Caco-2 (cell line): ENCODE results near the gene SPINT2. TPM values are rescaled to one million over a fixed set of nuclear protein-coding genes. Genes with fewer than 3 reads are reported as not detected.

Experiments used
- BruUV-seq: library from RNA; stranded (reverse); fragments of 400-500 nt; replicated peaks from 2 replicates; lab custom pipeline; 2021; lab: Mats Ljungman, UMichigan
- CTCF ChIA-PET: fragments of 300-600 bp; sonication (Branson Sonifier 250); formaldehyde crosslinking; loops from one replicate; lab custom pipeline; 2022; ENCODE audit warnings: antibody characterized with exemption; lab: Charles Lee
- POLR2A ChIA-PET: fragments of 300-600 bp; sonication (Branson Sonifier 250); formaldehyde crosslinking; loops from one replicate; lab custom pipeline; 2022; ENCODE audit warnings: antibody characterized with exemption; lab: Charles Lee
- DNase-seq, 2 experiments: peaks; one replicate each; pipeline versions ENCODE4 v3.0.0 to v3.0.0-alpha.2; 2020 to 2022
- H3K27me3 ChIP-seq: replicated peaks from 2 replicates; pipeline ENCODE4 v1.6.0; 2011; ENCODE audit warnings: low read length; ENCODE audit not compliant: control insufficient read depth, insufficient read depth
- H3K36me3 ChIP-seq: 2 replicates; pipeline ENCODE4 v1.5.1; 2011; ENCODE audit warnings: low read length; ENCODE audit not compliant: control insufficient read depth, insufficient read depth
- H3K4me1 ChIP-seq: fragments of 250-450 bp; sonication (Bioruptor Pico); 2 replicates; pipeline ENCODE4 v1.5.1; 2020; ENCODE audit warnings: mild to moderate bottlenecking
- H3K4me3 ChIP-seq: 2 replicates; pipeline ENCODE4 v1.5.1; 2011; ENCODE audit warnings: low read depth, mild to moderate bottlenecking, control low read depth, low read length
- H3K9me3 ChIP-seq: fragments of 250-450 bp; sonication (Bioruptor Pico); 2 replicates; pipeline ENCODE4 v1.5.1; 2020; ENCODE audit warnings: mild to moderate bottlenecking, moderate library complexity
- H3K27ac Mint-ChIP-seq: one replicate; pipeline ENCODE4 v1.8.0; 2022; ENCODE audit warnings: mixed read lengths; ENCODE audit not compliant: unreplicated experiment
- H3K27me3 Mint-ChIP-seq: one replicate; pipeline ENCODE4 v1.8.0; 2022; ENCODE audit warnings: mixed read lengths; ENCODE audit not compliant: insufficient read depth, unreplicated experiment
- H3K36me3 Mint-ChIP-seq: one replicate; pipeline ENCODE4 v1.8.0; 2022; ENCODE audit warnings: mild to moderate bottlenecking, mixed read lengths; ENCODE audit not compliant: insufficient read depth, unreplicated experiment
- H3K4me1 Mint-ChIP-seq: one replicate; pipeline ENCODE4 v1.8.0; 2022; ENCODE audit warnings: low read depth, mixed read lengths; ENCODE audit not compliant: unreplicated experiment
- H3K4me3 Mint-ChIP-seq: one replicate; pipeline ENCODE4 v1.8.0; 2022; ENCODE audit warnings: mild to moderate bottlenecking, moderate library complexity, mixed read lengths; ENCODE audit not compliant: unreplicated experiment
- H3K9me3 Mint-ChIP-seq: one replicate; pipeline ENCODE4 v1.8.0; 2022; ENCODE audit warnings: mixed read lengths; ENCODE audit not compliant: unreplicated experiment
- intact Hi-C: fragments of 100-400 bp; cut with micrococcal nuclease; formaldehyde crosslinking; loops from one replicate; pipeline ENCODE4 v1.10.0; 2022; ENCODE audit not compliant: unreplicated experiment
- total RNA-seq: library from RNA; stranded (reverse); gene quantifications from 2 replicates; pipeline ENCODE4 v1.2.3, GENCODE V29; 2022
- TF ChIP-seq, protein P1 (sequence below), 2 experiments: fragments of 200-600 bp in 1 of 2; IDR thresholded peaks; 1 replicate in 1 of 2; 2 replicates in 1 of 2; pipeline versions ENCODE4 v1.5.1 to v1.8.0; 2011 to 2022; ENCODE audit warnings: antibody characterized with exemption in 1 of 2, control low read depth in 1 of 2, inconsistent platforms in 1 of 2, low read depth in 1 of 2, low read length in 1 of 2, mild to moderate bottlenecking in 1 of 2, moderate library complexity in 1 of 2; ENCODE audit not compliant: insufficient read depth in 1 of 2, severe bottlenecking in 1 of 2, unreplicated experiment in 1 of 2

The SPINT2 gene
- total RNA-seq, 1 experiment from 2014 or later = 748 TPM

GRCh38 chr19:38287604-38288003 is 23.2 kb downstream of the SPINT2 start:
- H3K4me1 Mint-ChIP-seq = no peaks in the 10 kb centered on the region
- TF ChIP-seq, protein P1, sequence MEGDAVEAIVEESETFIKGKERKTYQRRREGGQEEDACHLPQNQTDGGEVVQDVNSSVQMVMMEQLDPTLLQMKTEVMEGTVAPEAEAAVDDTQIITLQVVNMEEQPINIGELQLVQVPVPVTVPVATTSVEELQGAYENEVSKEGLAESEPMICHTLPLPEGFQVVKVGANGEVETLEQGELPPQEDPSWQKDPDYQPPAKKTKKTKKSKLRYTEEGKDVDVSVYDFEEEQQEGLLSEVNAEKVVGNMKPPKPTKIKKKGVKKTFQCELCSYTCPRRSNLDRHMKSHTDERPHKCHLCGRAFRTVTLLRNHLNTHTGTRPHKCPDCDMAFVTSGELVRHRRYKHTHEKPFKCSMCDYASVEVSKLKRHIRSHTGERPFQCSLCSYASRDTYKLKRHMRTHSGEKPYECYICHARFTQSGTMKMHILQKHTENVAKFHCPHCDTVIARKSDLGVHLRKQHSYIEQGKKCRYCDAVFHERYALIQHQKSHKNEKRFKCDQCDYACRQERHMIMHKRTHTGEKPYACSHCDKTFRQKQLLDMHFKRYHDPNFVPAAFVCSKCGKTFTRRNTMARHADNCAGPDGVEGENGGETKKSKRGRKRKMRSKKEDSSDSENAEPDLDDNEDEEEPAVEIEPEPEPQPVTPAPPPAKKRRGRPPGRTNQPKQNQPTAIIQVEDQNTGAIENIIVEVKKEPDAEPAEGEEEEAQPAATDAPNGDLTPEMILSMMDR (IDR thresholded peaks at IDR 0.05; ENCODE audit: insufficient read depth in 1 of 2, low read depth in 1 of 2, low read length in 1 of 2, severe bottlenecking in 1 of 2, unreplicated experiment in 1 of 2) = no peak
- no peaks in the 10 kb centered on the region for H3K27me3 Mint-ChIP-seq
- no peak overlapping the region for H3K4me3 ChIP-seq
- peaks cover 96% of the 10 kb centered on the region for H3K36me3 Mint-ChIP-seq
- no peaks in the 10 kb centered on the region for H3K9me3 Mint-ChIP-seq
- H3K27me3 ChIP-seq = no peaks in the 10 kb centered on the region
- intact Hi-C loops = no loop called here
- POLR2A ChIA-PET = no interaction called here
- H3K4me1 ChIP-seq = no peaks in the 10 kb centered on the region
- no peak overlapping the region for H3K27ac Mint-ChIP-seq
- BruUV-seq = no TSS peak
- no peak for DNase-seq
- no peaks in the 10 kb centered on the region for H3K9me3 ChIP-seq
- peaks cover 10% of the 10 kb centered on the region for H3K36me3 ChIP-seq
- no peak overlapping the region for H3K4me3 Mint-ChIP-seq
- CTCF ChIA-PET = no interaction called here

- Histone ChIP-seq H3K4me1 (no peaks in the 10 kb centered on the region), H3K4me3 (no peak overlapping the region), H3K36me3 (peaks cover 12% of the 10 kb centered on the region), H3K27me3 (no peaks in the 10 kb centered on the region), H3K9me3 (no peaks in the 10 kb centered on the region)
- Mint-ChIP-seq H3K4me1 (no peaks in the 10 kb centered on the region), H3K4me3 (no peak overlapping the region), H3K27ac (no peak overlapping the region), H3K27me3 (no peaks in the 10 kb centered on the region), H3K9me3 (no peaks in the 10 kb centered on the region), H3K36me3 (peaks cover 96% of the 10 kb centered on the region)
- intact Hi-C loops = no loop called here
- BruUV-seq = no TSS peak
- no peak for DNase-seq
- ChIA-PET POLR2A (no interaction called here), CTCF (interaction anchor here (0.6 kb wide), 1 partner anchor 11 kb away, joined by 3 read pairs; no protein-coding TSS in a partner anchor)
- TF ChIP-seq, protein P1 (IDR thresholded peaks at IDR 0.05; ENCODE audit: insufficient read depth in 1 of 2, low read depth in 1 of 2, low read length in 1 of 2, severe bottlenecking in 1 of 2, unreplicated experiment in 1 of 2) = no peak
These were observed 23.9 kb downstream of the SPINT2 start for GRCh38 chr19:38288123-38288855.

DNA sequence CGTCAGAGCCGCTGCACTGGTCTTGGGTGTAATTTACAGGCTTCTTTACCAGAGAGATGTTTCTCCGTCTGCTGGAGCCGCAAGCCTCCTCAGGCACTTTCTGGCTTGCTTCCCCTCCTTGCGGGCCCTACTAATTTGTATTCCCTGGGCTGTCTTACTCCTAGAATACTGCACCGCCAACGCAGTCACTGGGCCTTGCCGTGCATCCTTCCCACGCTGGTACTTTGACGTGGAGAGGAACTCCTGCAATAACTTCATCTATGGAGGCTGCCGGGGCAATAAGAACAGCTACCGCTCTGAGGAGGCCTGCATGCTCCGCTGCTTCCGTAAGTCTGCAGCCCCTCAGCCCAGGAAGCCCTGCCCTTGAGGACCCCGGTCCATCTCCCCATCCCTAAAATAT is 25.6 kb downstream of the SPINT2 start:
- H3K27me3 Mint-ChIP-seq = no peaks in the 10 kb centered on the region
- H3K4me3 Mint-ChIP-seq = no peak overlapping the region
- CTCF ChIA-PET = no interaction called here
- Histone ChIP-seq H3K27me3 (no peaks in the 10 kb centered on the region), H3K4me1 (no peaks in the 10 kb centered on the region), H3K4me3 (no peak overlapping the region), H3K36me3 (peaks cover 11% of the 10 kb centered on the region), H3K9me3 (no peaks in the 10 kb centered on the region)
- no TSS peak for BruUV-seq
- POLR2A ChIA-PET = interaction anchor here (1.3 kb wide), 1 partner anchor 26 kb away, joined by 5 read pairs; the partner anchor contains the start of gene SPINT2
- H3K9me3 Mint-ChIP-seq = no peaks in the 10 kb centered on the region
- TF ChIP-seq, protein P1 (IDR thresholded peaks at IDR 0.05; ENCODE audit: insufficient read depth in 1 of 2, low read depth in 1 of 2, low read length in 1 of 2, severe bottlenecking in 1 of 2, unreplicated experiment in 1 of 2) = no peak
- H3K4me1 Mint-ChIP-seq = no peaks in the 10 kb centered on the region
- no peak overlapping the region for H3K27ac Mint-ChIP-seq
- intact Hi-C loops = no loop called here
- H3K36me3 Mint-ChIP-seq = peaks cover 96% of the 10 kb centered on the region
- DNase-seq = no peak
